Measurements from ENCODE around the gene NLRP11. TPM values are rescaled to one million over a fixed set of nuclear protein-coding genes. Genes with fewer than 3 reads are reported as not detected.
A peak's percentile ranks its signal among the peaks of the same experiment; 100 is the strongest.

The NLRP11 gene
- total and polyA plus RNA-seq, 10 of the 15 experiments (the other 5 are each of a cell fraction or from before 2014, with no cell fraction given), result 0.02 to 16.2 (median 0.09) TPM; not detected in 5

DNA sequence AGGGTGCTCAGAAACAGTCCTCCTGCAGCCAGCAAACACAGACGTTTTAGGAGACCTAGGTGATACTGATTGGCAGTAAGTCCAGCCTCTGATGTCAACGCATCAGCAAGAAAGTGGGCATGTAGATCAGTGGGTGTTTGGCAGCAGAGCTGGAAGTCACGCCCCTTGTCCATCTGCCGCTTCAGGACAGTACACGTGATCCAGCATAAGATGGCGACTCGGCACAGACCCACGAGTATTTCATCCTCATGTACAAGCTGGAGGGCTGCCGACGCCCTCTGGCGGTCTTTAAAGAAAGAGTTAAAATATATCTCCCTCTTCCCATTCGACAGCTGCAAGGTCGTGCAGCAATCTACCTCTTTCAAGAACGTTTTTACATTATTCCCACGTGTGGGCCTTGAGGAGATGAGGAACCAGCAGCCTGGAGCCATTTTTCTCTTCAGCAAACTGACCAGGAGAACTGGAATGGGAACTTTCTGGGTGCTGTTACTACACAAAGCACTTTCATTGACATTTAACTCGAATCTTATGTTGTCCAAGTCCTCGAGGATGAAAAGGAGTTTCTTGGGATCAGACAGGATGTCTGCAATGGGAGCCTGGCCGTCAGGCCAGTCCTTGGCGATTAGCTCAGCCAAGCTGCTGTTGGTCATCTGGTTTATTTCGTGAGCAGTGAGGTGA, 22.3 kb downstream of the NLRP11 start:
- ATAC-seq (peak; percentile 94), FAIRE-seq (peak; percentile 56), DNase-seq (ENCODE audit: low read depth, low spot score) (no peak)
- ChIA-PET SMC1A (ENCODE audit: uncharacterized antibody, unreplicated experiment) (interaction anchor here (0.8 to 4.5 kb wide), 4 partner anchors 9 to 177 kb away, joined by 3 to 31 read pairs (median 4); no protein-coding TSS in a partner anchor), CTCF (interaction anchor here (0.7 to 4.6 kb wide), 8 partner anchors 25 to 177 kb away, joined by 3 to 80 read pairs (median 4); no protein-coding TSS in a partner anchor), POLR2A (interaction anchor here (0.6 kb wide), 2 partner anchors 8 to 261 kb away, joined by 4 to 5 read pairs; no protein-coding TSS in a partner anchor), RAD21 (ENCODE audit: unreplicated experiment) (interaction anchor here (0.8 to 3.3 kb wide), 6 partner anchors 8 to 177 kb away, joined by 3 to 22 read pairs (median 4); no protein-coding TSS in a partner anchor)
- H3K36me3 ChIP-seq (ENCODE audit: control insufficient read depth in 2 of 2, insufficient read depth in 2 of 2, low read length in 1 of 2), result no peaks in the 10 kb centered on the region
- H3K4me2 ChIP-seq (ENCODE audit: control insufficient read depth, insufficient read depth), result peak overlapping the region; percentile 3; the same call in 1 of the 2 replicates
- no TSS peak for BruUV-seq (replicated peaks)
- no peaks in the 10 kb centered on the region for H4K20me1 ChIP-seq (ENCODE audit: control insufficient read depth, insufficient read depth)
- peak overlapping the region; percentile 45 for H2AFZ ChIP-seq (ENCODE audit: control insufficient read depth, low read depth, low read length)
- no peak overlapping the region for H3K9ac ChIP-seq (ENCODE audit: control insufficient read depth, insufficient read depth, low read length)
- no peaks in the 10 kb centered on the region for H3K79me2 ChIP-seq (ENCODE audit: control insufficient read depth, insufficient read depth, low read length)
- H3K9me3 ChIP-seq (replicated peaks; ENCODE audit: control insufficient read depth, insufficient read depth, low read length), result peaks cover 2% of the 10 kb centered on the region; the same call in 2 of the 3 replicates
- in situ Hi-C loops (cut with MboI) (loop anchor here (5.0 to 10.0 kb wide), 2 partner anchors 132 to 295 kb away; partner anchors contain the start of gene EPN1), intact Hi-C loops (cut with micrococcal nuclease; ENCODE audit: unreplicated experiment) (loop anchor here (1.0 to 2.0 kb wide), 2 partner anchors 131 to 177 kb away; no protein-coding TSS in a partner anchor)
- H3K4me3 ChIP-seq, result no peak overlapping the region
- 16% methylated on average over 20 of the region's 20 CpGs for WGBS (ENCODE audit: insufficient coverage, insufficient replicate concordance, low lambda C conversion rate, missing lambda C conversion rate)
- no peak overlapping the region for H3K27ac ChIP-seq (ENCODE audit: control insufficient read depth, insufficient read depth)
- H3K4me1 ChIP-seq (ENCODE audit: control insufficient read depth, insufficient read depth, low read length), result no peaks in the 10 kb centered on the region
- no peaks in the 10 kb centered on the region for H3K27me3 ChIP-seq (replicated peaks in 1 of 2; ENCODE audit: control insufficient read depth in 2 of 2, insufficient read depth in 2 of 2, low read length in 1 of 2)
- TF ChIP-seq CBFB (IDR thresholded peaks at IDR 0.05; ENCODE audit: low read depth) (no peak), PKNOX1 (IDR thresholded peaks at IDR 0.05) (peak; percentile 66), RBBP5 (conservative IDR thresholded peaks at IDR 0.05) (no peak), YY1 (IDR thresholded peaks at IDR 0.05; ENCODE audit: low read depth, low read length) (peak; percentile 90), ZBTB33 (IDR thresholded peaks at IDR 0.05) (no peak), RAD51 (IDR thresholded peaks at IDR 0.05) (peak; percentile 70; the same call in 1 of the 2 replicates), SIN3A (IDR thresholded peaks at IDR 0.05; ENCODE audit: low read depth, low read length) (peak; percentile 46; the same call in 1 of the 2 replicates), RCOR1 (conservative IDR thresholded peaks at IDR 0.05; ENCODE audit: low read depth, low read length) (no peak), CTCF (IDR thresholded peaks at IDR 0.05 in 2 of 3, conservative IDR thresholded peaks at IDR 0.05 in 1 of 3; ENCODE audit: control insufficient read depth in 2 of 3, extremely low read depth in 1 of 3, insufficient read depth in 1 of 3, low read depth in 3 of 3, low read length in 3 of 3) (peak; percentile 49 to 58 (median 53); a peak in 5 of 6 replicates), EED (IDR thresholded peaks at IDR 0.05; ENCODE audit: low read depth) (no peak), FOXM1 (IDR thresholded peaks at IDR 0.05; ENCODE audit: low read depth, low read length) (no peak), BHLHE40 (IDR thresholded peaks at IDR 0.05; ENCODE audit: borderline replicate concordance in 1 of 2, low read depth in 2 of 2, low read length in 1 of 2) (peak in 1 of 2 experiments; percentile 40; a peak in 1 of 4 replicates), SMC3 (IDR thresholded peaks at IDR 0.05; ENCODE audit: borderline replicate concordance, low read length) (peak; percentile 64)
- TF ChIP-seq, protein P1, sequence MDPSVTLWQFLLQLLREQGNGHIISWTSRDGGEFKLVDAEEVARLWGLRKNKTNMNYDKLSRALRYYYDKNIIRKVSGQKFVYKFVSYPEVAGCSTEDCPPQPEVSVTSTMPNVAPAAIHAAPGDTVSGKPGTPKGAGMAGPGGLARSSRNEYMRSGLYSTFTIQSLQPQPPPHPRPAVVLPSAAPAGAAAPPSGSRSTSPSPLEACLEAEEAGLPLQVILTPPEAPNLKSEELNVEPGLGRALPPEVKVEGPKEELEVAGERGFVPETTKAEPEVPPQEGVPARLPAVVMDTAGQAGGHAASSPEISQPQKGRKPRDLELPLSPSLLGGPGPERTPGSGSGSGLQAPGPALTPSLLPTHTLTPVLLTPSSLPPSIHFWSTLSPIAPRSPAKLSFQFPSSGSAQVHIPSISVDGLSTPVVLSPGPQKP (IDR thresholded peaks at IDR 0.05; ENCODE audit: low read depth, low read length), result no peak
- TF ChIP-seq, protein P2, sequence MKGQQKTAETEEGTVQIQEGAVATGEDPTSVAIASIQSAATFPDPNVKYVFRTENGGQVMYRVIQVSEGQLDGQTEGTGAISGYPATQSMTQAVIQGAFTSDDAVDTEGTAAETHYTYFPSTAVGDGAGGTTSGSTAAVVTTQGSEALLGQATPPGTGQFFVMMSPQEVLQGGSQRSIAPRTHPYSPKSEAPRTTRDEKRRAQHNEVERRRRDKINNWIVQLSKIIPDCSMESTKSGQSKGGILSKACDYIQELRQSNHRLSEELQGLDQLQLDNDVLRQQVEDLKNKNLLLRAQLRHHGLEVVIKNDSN (IDR thresholded peaks at IDR 0.05; ENCODE audit: borderline replicate concordance, extremely low read length, insufficient read depth, low read depth, low read length), result peak; percentile 69
